Nephron (organoid): ENCODE measurements around the gene LAPTM5.

Source experiments
- H3K27ac Mint-ChIP-seq, 3 experiments: 2 replicates each; pipeline ENCODE4 v1.8.0; 2020; ENCODE audit warnings: mixed read lengths in 3 of 3, mild to moderate bottlenecking in 2 of 3, moderate library complexity in 1 of 3
- H3K27me3 Mint-ChIP-seq: 2 replicates; pipeline ENCODE4 v1.8.0; 2021; ENCODE audit warnings: low read depth, mild to moderate bottlenecking, moderate library complexity, mixed read lengths
- H3K36me3 Mint-ChIP-seq: 2 replicates; pipeline ENCODE4 v1.8.0; 2020; ENCODE audit warnings: low read depth, mixed read lengths
- H3K4me1 Mint-ChIP-seq: 2 replicates; pipeline ENCODE4 v1.8.0; 2020; ENCODE audit warnings: mixed read lengths
- H3K4me3 Mint-ChIP-seq, 3 experiments: 2 replicates each; pipeline ENCODE4 v1.8.0; 2020; ENCODE audit warnings: mild to moderate bottlenecking in 3 of 3, mixed read lengths in 3 of 3, moderate library complexity in 2 of 3
- H3K9me3 Mint-ChIP-seq: 2 replicates; pipeline ENCODE4 v1.8.0; 2020; ENCODE audit warnings: mixed read lengths
- CTCF ChIP-seq, 3 experiments: fragments of 200-600 bp; sonication (generic); IDR thresholded peaks; one replicate each; pipeline ENCODE4 v1.5.0; 2021; ENCODE audit warnings: antibody characterized with exemption in 3 of 3; ENCODE audit not compliant: unreplicated experiment in 3 of 3

The LAPTM5 gene

GRCh38 chr1:30695439-30695841, 62.1 kb downstream of the LAPTM5 start:
- Mint-ChIP-seq H3K27ac (peak overlapping the region in 1 of 3 experiments; percentile 20), H3K9me3 (no peaks in the 10 kb centered on the region), H3K4me3 (no peak overlapping the region), H3K36me3 (no peaks in the 10 kb centered on the region), H3K4me1 (peaks cover 47% of the 10 kb centered on the region), H3K27me3 (peaks cover 12% of the 10 kb centered on the region)
- TF ChIP-seq CTCF (IDR thresholded peaks at IDR 0.05; ENCODE audit: unreplicated experiment in 3 of 3): no peak

- Mint-ChIP-seq H3K4me1 (peaks cover 55% of the 10 kb centered on the region), H3K27ac (no peak overlapping the region), H3K36me3 (no peaks in the 10 kb centered on the region), H3K9me3 (no peaks in the 10 kb centered on the region), H3K27me3 (peaks cover 12% of the 10 kb centered on the region), H3K4me3 (no peak overlapping the region)
- no peak for TF ChIP-seq CTCF (IDR thresholded peaks at IDR 0.05; ENCODE audit: unreplicated experiment in 3 of 3)
These were observed 63.0 kb downstream of the LAPTM5 start for GRCh38 chr1:30694280-30695175.

- H3K4me1 Mint-ChIP-seq: peaks cover 55% of the 10 kb centered on the region
- no peaks in the 10 kb centered on the region for H3K9me3 Mint-ChIP-seq
- H3K4me3 Mint-ChIP-seq: no peak overlapping the region
- no peak for TF ChIP-seq CTCF (IDR thresholded peaks at IDR 0.05; ENCODE audit: unreplicated experiment in 3 of 3)
- peaks cover 16% of the 10 kb centered on the region for H3K27me3 Mint-ChIP-seq
- H3K27ac Mint-ChIP-seq: peak overlapping the region in 1 of 3 experiments; percentile 35
- H3K36me3 Mint-ChIP-seq: no peaks in the 10 kb centered on the region
These were observed 63.8 kb downstream of the LAPTM5 start for GRCh38 chr1:30693822-30694221.

GRCh38 chr1:30693366-30693765, 64.2 kb downstream of the LAPTM5 start:
- TF ChIP-seq CTCF (IDR thresholded peaks at IDR 0.05; ENCODE audit: unreplicated experiment in 3 of 3): no peak
- Mint-ChIP-seq H3K27me3 (peaks cover 16% of the 10 kb centered on the region), H3K9me3 (no peaks in the 10 kb centered on the region), H3K36me3 (no peaks in the 10 kb centered on the region), H3K4me1 (peaks cover 55% of the 10 kb centered on the region), H3K4me3 (no peak overlapping the region), H3K27ac (peak overlapping the region in 1 of 3 experiments; percentile 35)

- no peak overlapping the region for H3K4me3 Mint-ChIP-seq
- peaks cover 18% of the 10 kb centered on the region for H3K27me3 Mint-ChIP-seq
- peaks cover 52% of the 10 kb centered on the region for H3K4me1 Mint-ChIP-seq
- no peaks in the 10 kb centered on the region for H3K36me3 Mint-ChIP-seq
- TF ChIP-seq CTCF (IDR thresholded peaks at IDR 0.05; ENCODE audit: unreplicated experiment in 3 of 3): no peak
- no peaks in the 10 kb centered on the region for H3K9me3 Mint-ChIP-seq
- H3K27ac Mint-ChIP-seq: no peak overlapping the region
These were observed 64.6 kb downstream of the LAPTM5 start for GRCh38 chr1:30692948-30693301.
